ENCODE results near the gene SYAP1.
"Not testable (repeated sequence)": the region's sequence is repeated elsewhere in the genome, so short reads cannot be mapped to it uniquely, and the experiment has no call there.

Gene SYAP1

GRCh38 chrX:16722481-16722880, 3.1 kb downstream of the SYAP1 start:
- DNase-seq (ENCODE audit: low read depth in 2 of 2, low spot score in 1 of 2), result no peak

- no peak for DNase-seq (ENCODE audit: low read depth in 2 of 2, low spot score in 1 of 2)
These were observed 5.7 kb downstream of the SYAP1 start for GRCh38 chrX:16725072-16725471.

GRCh38 chrX:16726347-16726988, 7.1 kb downstream of the SYAP1 start:
- DNase-seq (ENCODE audit: low read depth in 2 of 2, low spot score in 1 of 2), result not testable (repeated sequence)

GRCh38 chrX:16727637-16728036, 8.2 kb downstream of the SYAP1 start:
- DNase-seq (ENCODE audit: low read depth in 2 of 2, low spot score in 1 of 2), result no peak

GRCh38 chrX:16730450-16730849, 11.0 kb downstream of the SYAP1 start:
- DNase-seq (ENCODE audit: low read depth in 2 of 2, low spot score in 1 of 2), result no peak

- DNase-seq (ENCODE audit: low read depth in 2 of 2, low spot score in 1 of 2), result no peak
These were observed 13.6 kb downstream of the SYAP1 start for GRCh38 chrX:16733013-16733412.

GRCh38 chrX:16737024-16737423, 17.6 kb downstream of the SYAP1 start:
- DNase-seq (ENCODE audit: low read depth in 2 of 2, low spot score in 1 of 2), result no peak

GRCh38 chrX:16739574-16739973, 20.2 kb downstream of the SYAP1 start:
- no peak for DNase-seq (ENCODE audit: low read depth in 2 of 2, low spot score in 1 of 2)

- DNase-seq (ENCODE audit: low read depth in 2 of 2, low spot score in 1 of 2), result no peak
These were observed 24.4 kb downstream of the SYAP1 start for GRCh38 chrX:16743604-16744325.

GRCh38 chrX:16745102-16745501, 25.7 kb downstream of the SYAP1 start:
- no peak for DNase-seq (ENCODE audit: low read depth in 2 of 2, low spot score in 1 of 2)

- DNase-seq (ENCODE audit: low read depth in 2 of 2, low spot score in 1 of 2), result no peak
These were observed 26.2 kb downstream of the SYAP1 start for GRCh38 chrX:16745659-16746058.

GRCh38 chrX:16748425-16748824, 29.0 kb downstream of the SYAP1 start:
- no peak for DNase-seq (ENCODE audit: low read depth in 2 of 2, low spot score in 1 of 2)

GRCh38 chrX:16750136-16750535, 30.7 kb downstream of the SYAP1 start:
- DNase-seq (ENCODE audit: low read depth in 2 of 2, low spot score in 1 of 2), result no peak

GRCh38 chrX:16754019-16754418, 34.6 kb downstream of the SYAP1 start:
- DNase-seq (ENCODE audit: low read depth in 2 of 2, low spot score in 1 of 2), result no peak

- no peak for DNase-seq (ENCODE audit: low read depth in 2 of 2, low spot score in 1 of 2)
These were observed 37.3 kb downstream of the SYAP1 start for GRCh38 chrX:16756724-16757123.

- DNase-seq (ENCODE audit: low read depth in 2 of 2, low spot score in 1 of 2), result not testable (repeated sequence)
These were observed 42.1 kb downstream of the SYAP1 start for GRCh38 chrX:16761500-16761899.

GRCh38 chrX:16762579-16762978, 43.2 kb downstream of the SYAP1 start:
- DNase-seq (ENCODE audit: low read depth in 2 of 2, low spot score in 1 of 2), result no peak

GRCh38 chrX:16765594-16765993, 46.2 kb downstream of the SYAP1 start:
- DNase-seq (ENCODE audit: low read depth in 2 of 2, low spot score in 1 of 2), result no peak

GRCh38 chrX:16770970-16771482, 51.6 kb downstream of the SYAP1 start:
- no peak for DNase-seq (ENCODE audit: low read depth in 2 of 2, low spot score in 1 of 2)

- no peak for DNase-seq (ENCODE audit: low read depth in 2 of 2, low spot score in 1 of 2)
These were observed 52.3 kb downstream of the SYAP1 start for GRCh38 chrX:16771483-16772398.

GRCh38 chrX:16772460-16772859, 53.0 kb downstream of the SYAP1 start:
- DNase-seq (ENCODE audit: low read depth in 2 of 2, low spot score in 1 of 2), result no peak

- no peak for DNase-seq (ENCODE audit: low read depth in 2 of 2, low spot score in 1 of 2)
These were observed 55.3 kb downstream of the SYAP1 start for GRCh38 chrX:16774746-16775145.
